Glomerular endothelial cell (primary cell): ENCODE data around the gene TIMM29. TPM values are rescaled to one million over a fixed set of nuclear protein-coding genes. Genes with fewer than 3 reads are reported as not detected.

Source experiments
- DNase-seq: peaks from one replicate; pipeline ENCODE4 v3.0.0-alpha.2; 2011; ENCODE audit warnings: low read depth, low spot score; ENCODE audit errors: extremely low read depth
- total RNA-seq: library from RNA; depleted of rRNA; stranded (reverse); fragments of >200 nt; gene quantifications from 2 replicates; pipeline ENCODE4 v1.2.3, GENCODE V29; 2015

Gene TIMM29
- total RNA-seq, 1 donor from 2014 or later = 38.3 TPM

- DNase-seq = no peak
These were observed 16.8 kb upstream of the TIMM29 start for GRCh38 chr19:10911579-10912363.

- no peak for DNase-seq
These were observed 16.0 kb upstream of the TIMM29 start for GRCh38 chr19:10912619-10913018.

- DNase-seq = no peak
These were observed 14.8 kb upstream of the TIMM29 start for GRCh38 chr19:10913716-10914340.

- no peak for DNase-seq
These were observed 13.2 kb upstream of the TIMM29 start for GRCh38 chr19:10915130-10916091.

- no peak for DNase-seq
These were observed 12.0 kb upstream of the TIMM29 start for GRCh38 chr19:10916602-10917001.

- no peak for DNase-seq
These were observed 10.3 kb upstream of the TIMM29 start for GRCh38 chr19:10918359-10918758.

- DNase-seq = no peak
These were observed 9.0 kb upstream of the TIMM29 start for GRCh38 chr19:10919352-10920287.

GRCh38 chr19:10920288-10920655 lies 8.3 kb upstream of the TIMM29 start:
- no peak for DNase-seq

GRCh38 chr19:10920781-10921180 lies 7.8 kb upstream of the TIMM29 start:
- DNase-seq = no peak

GRCh38 chr19:10921199-10921909 lies 7.3 kb upstream of the TIMM29 start:
- no peak for DNase-seq

- DNase-seq = no peak
These were observed 6.5 kb upstream of the TIMM29 start for GRCh38 chr19:10921910-10922637.

- no peak for DNase-seq
These were observed 6.0 kb upstream of the TIMM29 start for GRCh38 chr19:10922638-10923014.

GRCh38 chr19:10923260-10924112 lies 5.1 kb upstream of the TIMM29 start:
- DNase-seq = no peak

GRCh38 chr19:10924597-10924996 lies 4.0 kb upstream of the TIMM29 start:
- no peak for DNase-seq

GRCh38 chr19:10927730-10928562 lies 665 bp upstream of the TIMM29 start:
- DNase-seq = no peak

GRCh38 chr19:10929402-10929794 lies 787 bp downstream of the TIMM29 start:
- DNase-seq = no peak

GRCh38 chr19:10935371-10936059 lies 6.9 kb downstream of the TIMM29 start:
- DNase-seq = no peak
